GM23338 (cell line): ENCODE measurements around the gene SETD4.

Source experiments
- CREB1 ChIP-seq: fragments of 250-450 bp; sonication (Bioruptor Pico); IDR thresholded peaks from 2 replicates; pipeline ENCODE4 v1.5.0; 2020; ENCODE audit warnings: low read depth, mild to moderate bottlenecking, moderate library complexity
- EZH2 ChIP-seq: fragments of 200-600 bp; sonication (generic); IDR thresholded peaks from one replicate; pipeline ENCODE4 v1.8.0; 2017; ENCODE audit warnings: antibody characterized with exemption, mild to moderate bottlenecking, low read depth; ENCODE audit not compliant: unreplicated experiment
- POLR2AphosphoS5 ChIP-seq: IDR thresholded peaks from 2 replicates; pipeline ENCODE4 v1.6.1; 2016; ENCODE audit warnings: antibody characterized with exemption, low read depth
- TF ChIP-seq, protein P1 (sequence below), 2 experiments: fragments of 200-600 bp in 1 of 2; sonication (generic) in 1 of 2; conservative IDR thresholded peaks; 2 replicates each; pipeline versions ENCODE4 v1.5.1 to v1.6.1; 2016 to 2017; ENCODE audit warnings: antibody characterized with exemption in 2 of 2, low read depth in 2 of 2, mild to moderate bottlenecking in 2 of 2, moderate library complexity in 1 of 2

DNA sequence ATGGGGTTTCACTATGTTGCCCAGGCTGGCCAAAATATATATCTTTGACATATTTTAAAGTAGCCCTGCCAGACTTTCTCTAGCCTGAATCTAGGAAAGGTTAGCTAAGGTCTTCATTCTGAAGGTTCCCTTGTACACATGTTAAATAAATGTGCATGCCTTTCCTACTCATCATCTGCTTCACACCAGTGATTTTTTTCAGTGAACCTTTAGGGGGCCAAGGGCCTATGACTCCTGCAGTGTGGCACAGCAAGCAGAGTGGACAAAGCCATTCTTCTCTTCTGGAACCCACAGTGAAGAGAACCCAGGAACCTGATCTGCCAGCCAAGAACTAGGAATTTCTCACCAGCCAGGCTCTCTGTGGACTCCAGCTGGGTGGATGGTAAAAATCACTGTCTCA lies 32.4 kb upstream of the SETD4 start:
- TF ChIP-seq, protein P1, sequence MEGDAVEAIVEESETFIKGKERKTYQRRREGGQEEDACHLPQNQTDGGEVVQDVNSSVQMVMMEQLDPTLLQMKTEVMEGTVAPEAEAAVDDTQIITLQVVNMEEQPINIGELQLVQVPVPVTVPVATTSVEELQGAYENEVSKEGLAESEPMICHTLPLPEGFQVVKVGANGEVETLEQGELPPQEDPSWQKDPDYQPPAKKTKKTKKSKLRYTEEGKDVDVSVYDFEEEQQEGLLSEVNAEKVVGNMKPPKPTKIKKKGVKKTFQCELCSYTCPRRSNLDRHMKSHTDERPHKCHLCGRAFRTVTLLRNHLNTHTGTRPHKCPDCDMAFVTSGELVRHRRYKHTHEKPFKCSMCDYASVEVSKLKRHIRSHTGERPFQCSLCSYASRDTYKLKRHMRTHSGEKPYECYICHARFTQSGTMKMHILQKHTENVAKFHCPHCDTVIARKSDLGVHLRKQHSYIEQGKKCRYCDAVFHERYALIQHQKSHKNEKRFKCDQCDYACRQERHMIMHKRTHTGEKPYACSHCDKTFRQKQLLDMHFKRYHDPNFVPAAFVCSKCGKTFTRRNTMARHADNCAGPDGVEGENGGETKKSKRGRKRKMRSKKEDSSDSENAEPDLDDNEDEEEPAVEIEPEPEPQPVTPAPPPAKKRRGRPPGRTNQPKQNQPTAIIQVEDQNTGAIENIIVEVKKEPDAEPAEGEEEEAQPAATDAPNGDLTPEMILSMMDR (conservative IDR thresholded peaks at IDR 0.05; ENCODE audit: low read depth in 2 of 2) = no peak
- TF ChIP-seq CREB1 (CRISPR knock-in tag) (no peak), POLR2AphosphoS5 (no peak), EZH2 (no peak)
